GM19468 (cell line): ENCODE measurements around the gene LGALS3.

ENCODE experiments used
- ATAC-seq: cut with Tn5 transposase; IDR thresholded peaks from one replicate; pipeline ENCODE4 v1.9.1; 2021; ENCODE audit warnings: mild to moderate bottlenecking, moderate library complexity, moderate number of reproducible peaks; ENCODE audit not compliant: unreplicated experiment; ENCODE audit errors: extremely low read depth

Gene LGALS3

DNA sequence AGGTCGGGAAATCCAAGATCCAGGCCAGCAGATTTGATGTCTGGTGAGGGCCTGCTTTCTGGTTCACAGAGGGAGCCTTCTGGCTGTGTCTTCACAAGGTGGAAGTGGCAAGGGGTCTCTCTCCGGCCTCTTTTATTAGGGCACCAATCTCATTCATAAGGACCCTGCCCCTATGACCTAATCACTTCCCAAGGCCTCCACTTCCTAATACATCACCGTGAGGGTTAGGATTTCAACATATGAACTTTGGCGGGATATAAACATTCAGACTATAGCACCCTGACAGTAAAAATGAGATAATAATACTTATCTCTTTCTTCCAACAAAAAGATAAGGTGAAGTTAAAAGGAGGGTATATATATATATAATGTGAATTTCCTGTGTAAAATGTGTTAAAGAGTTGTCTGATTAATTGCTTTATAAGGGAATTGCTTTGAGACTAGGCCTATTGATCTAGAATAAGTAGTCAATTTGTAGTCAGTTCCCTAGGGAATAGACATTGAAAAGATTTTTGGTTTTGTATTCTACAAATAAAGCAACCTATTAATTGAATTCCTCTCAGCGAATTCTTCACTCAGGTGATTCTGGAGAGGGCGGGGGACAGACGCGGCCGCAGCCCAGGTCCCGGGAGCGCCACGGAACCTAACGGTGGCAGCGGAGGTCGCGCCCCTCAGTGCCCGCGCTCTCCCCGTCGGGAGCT lies 516 bp upstream of the LGALS3 start:
- ATAC-seq: no peak

- peak; percentile 16 for ATAC-seq
Observed at GRCh38 chr14:55129428-55130195, 560 bp downstream of the LGALS3 start.

GRCh38 chr14:55130196-55130550 lies 1.1 kb downstream of the LGALS3 start:
- no peak for ATAC-seq

DNA sequence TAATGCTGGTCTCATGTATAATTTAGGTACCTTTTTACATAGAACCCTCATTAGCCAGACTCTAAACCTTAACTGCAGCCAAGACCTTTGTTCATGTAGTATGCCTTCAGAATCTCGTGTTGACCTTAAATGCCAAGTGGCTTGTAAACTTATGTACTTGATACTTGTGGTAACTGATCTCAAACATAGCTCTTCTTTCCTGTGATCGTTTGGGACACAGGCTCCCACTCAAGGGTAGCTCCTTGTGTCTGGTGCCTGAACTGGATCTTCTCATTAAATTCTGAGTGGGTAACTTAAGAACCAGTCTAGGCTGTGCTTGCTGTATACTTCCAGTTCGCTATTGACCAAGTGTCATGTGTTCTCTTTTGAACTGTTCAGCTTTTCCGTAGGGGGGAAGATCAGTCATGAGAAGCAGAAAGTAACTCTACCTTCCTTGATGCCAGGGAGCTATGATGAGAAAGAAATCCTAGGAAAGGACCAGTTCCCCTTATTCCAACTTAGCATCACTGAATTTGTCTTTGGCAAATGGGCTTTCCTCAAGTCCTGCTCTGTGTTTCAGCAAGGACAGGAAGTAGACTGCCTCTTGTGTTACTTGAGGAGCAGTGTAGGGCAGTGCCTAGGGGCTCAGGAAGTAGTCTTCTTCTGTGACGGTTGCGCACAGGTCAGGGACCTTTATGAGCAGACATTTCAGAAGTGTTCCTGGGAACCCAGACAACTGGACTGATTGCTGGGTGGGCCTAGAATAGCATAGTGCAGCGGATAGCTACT lies 2.5 kb downstream of the LGALS3 start:
- no peak for ATAC-seq

DNA sequence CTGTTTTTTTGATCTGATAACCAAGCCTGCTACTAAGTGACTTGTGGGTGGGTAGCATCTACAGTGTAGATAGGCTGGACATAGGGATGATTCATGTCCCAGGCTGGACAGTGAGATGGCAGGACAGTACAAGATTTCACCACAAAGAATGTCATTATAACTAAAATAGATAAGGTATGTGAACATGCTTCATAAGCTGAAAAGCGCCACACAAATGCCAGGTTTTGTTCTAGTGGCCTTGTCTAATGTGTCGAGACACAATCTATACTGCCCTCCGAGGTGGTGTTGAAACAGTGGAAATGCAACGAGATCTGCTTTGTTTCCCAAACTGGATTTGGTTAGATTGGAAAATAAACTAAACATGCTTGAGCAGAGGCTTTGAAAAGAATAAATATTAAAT lies 4.4 kb downstream of the LGALS3 start:
- ATAC-seq: no peak

GRCh38 chr14:55136241-55136640 lies 7.2 kb downstream of the LGALS3 start:
- ATAC-seq: no peak

DNA sequence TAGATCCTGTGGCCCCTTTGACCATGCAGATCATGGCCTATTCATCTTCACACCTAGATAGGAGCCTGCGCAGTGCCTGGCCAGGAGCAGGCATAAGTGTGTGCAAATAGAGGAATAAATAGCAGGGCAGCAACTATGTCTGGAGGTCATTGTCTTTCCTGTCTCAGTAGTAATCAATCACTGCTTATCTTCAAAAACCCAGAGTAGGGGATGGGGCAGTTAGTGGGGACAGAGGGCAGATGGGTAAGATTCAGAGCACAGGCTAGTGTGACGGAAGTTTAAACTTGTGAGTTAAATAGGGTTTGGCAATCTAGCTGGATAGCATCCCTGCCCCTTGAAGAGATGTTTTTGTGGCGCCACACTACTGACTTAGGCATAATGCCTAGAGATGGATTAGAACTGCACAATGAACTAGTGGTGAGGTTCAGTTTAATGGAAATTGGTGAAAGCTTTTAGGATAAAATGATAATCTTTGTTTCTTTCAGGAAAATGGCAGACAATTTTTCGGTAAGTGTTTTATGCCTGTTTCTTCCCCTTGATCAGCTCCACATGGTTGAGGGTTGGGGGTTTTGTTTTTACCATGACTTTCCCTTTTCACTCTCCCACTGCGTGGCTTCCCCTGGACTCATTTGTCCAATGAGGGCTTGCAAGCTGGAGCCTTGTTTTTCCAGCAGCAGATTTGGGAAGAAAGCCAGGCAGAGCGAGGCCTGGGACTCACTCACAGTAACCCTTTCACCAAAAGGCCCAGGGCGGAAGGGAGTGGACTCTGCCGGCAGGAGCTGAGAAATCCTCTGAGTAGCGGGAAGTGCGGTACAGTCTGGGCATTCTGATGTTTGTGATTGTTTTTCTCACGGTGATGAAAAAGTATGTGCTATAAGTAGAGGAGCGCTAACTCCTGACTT lies 8.1 kb downstream of the LGALS3 start:
- no peak for ATAC-seq

DNA sequence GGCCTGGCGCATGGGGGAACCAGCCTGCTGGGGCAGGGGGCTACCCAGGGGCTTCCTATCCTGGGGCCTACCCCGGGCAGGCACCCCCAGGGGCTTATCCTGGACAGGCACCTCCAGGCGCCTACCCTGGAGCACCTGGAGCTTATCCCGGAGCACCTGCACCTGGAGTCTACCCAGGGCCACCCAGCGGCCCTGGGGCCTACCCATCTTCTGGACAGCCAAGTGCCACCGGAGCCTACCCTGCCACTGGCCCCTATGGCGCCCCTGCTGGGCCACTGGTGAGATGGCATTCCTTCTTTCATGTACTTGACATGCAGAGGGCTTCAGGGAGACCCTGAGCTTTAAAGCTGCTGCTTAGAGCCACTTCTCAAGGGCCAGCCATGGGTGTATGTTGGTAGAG lies 9.0 kb downstream of the LGALS3 start:
- ATAC-seq: no peak

DNA sequence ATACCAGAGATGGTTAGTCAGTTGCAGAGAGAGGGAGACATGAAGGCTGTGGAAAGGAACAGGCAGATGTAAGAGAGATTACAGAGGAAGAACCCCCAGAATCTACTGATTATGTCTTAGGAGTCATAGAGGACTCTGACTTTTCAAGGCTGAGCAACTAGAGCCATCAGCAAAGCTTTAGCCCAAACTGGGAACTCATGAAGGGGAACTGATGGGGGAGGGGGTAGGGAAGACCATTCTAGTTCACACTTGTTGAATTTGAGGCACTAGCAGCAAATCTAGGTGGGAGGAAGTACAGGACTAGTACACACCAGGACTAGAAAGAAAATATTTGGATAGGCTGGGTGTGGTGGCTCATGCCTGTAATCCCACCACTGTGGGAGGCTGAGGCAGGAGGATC lies 10.1 kb downstream of the LGALS3 start:
- ATAC-seq: no peak

DNA sequence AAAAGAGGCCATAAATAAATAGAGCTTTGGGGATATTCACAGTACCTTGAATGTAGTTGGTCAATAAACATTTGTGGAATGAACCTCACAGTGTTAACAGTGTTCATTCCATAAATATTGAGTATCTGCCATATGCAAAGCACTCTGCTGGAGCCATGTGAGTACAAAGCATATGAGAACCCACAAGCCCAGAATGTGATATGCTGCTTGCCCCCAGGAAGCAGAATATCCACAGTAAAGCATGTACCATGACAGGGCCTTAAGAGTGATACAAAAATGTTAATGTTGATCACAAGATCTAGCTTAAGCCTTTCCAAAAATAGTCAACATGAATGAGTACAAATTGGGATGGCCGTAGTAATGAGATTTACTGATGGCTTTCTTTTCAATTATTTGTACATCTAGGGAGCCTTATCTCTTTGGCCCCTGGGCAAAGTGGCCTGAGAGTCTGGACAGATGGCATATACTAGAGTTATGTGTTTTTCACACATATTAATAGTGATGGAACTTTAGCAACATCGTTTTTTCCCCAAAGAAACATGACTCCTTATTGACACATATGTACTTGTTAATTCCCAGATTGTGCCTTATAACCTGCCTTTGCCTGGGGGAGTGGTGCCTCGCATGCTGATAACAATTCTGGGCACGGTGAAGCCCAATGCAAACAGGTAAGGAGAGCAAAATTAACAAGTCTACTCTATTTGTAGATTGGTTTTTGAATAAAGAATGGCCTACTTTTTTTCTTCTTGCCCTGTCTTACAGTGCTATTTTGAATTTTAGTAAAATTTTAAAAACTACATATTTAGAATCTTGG lies 10.9 kb downstream of the LGALS3 start:
- no peak for ATAC-seq

- ATAC-seq: no peak
Observed at GRCh38 chr14:55141825-55142224, 12.8 kb downstream of the LGALS3 start.

GRCh38 chr14:55142466-55142865 lies 13.4 kb downstream of the LGALS3 start:
- no peak for ATAC-seq

GRCh38 chr14:55146425-55146824 lies 17.4 kb downstream of the LGALS3 start:
- ATAC-seq: no peak

GRCh38 chr14:55151601-55152000 lies 22.5 kb downstream of the LGALS3 start:
- no peak for ATAC-seq

DNA sequence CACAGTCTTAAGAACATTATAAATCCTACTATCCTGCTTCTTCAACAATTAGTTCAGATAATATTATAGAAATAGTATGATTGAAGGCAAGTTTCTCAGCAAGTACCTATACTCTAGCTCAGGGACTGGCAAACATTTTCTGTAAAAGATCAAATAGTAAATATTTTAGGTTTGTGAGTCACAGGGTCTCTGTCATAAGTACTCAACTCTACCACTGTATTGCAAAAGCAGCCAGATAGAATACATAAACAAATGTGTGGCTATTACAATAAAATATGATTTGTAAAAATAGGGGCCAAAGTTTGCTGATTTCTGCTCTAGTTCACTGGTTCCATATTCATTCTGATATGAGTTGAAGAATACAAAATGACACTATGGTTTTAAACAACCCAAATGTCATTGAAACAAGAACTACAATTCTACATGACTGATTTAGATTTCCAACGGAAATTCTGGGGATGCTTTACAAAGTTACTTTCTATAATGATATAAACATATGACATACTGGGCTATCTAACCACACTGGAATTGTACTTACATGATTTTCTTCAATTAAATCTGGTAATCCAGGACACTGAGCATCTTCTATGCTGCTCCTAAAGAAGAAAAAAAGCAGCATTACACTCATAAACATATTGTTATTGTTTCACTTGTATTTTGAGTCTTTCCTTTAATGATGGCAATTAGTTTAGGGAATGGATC lies 23.2 kb downstream of the LGALS3 start:
- ATAC-seq: no peak

GRCh38 chr14:55153951-55154350 lies 24.9 kb downstream of the LGALS3 start:
- no peak for ATAC-seq

GRCh38 chr14:55157080-55157479 lies 28.0 kb downstream of the LGALS3 start:
- no peak for ATAC-seq

DNA sequence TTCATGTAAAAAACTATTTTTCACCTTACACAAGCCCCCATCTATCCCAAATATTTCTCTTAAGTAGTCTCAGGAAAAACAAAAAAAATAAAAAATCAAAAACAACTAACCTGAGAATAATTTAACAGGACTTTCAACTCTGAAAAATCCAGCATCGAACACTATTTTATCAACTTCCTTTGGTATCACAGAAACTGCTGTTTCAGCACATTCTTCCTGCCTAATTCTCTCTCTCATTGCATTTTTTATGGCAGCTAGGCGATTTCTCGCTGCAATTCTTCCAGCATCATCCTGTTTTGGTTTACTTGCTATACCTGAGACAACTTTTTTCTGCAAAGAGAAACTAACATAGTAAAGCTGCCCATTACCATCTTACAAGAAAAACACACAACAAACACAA lies 29.4 kb downstream of the LGALS3 start:
- ATAC-seq: no peak

GRCh38 chr14:55160989-55161388 lies 31.9 kb downstream of the LGALS3 start:
- no peak for ATAC-seq
